NCI-H2227 treated with DMSO at 0.1 percent for 48 hours (cell line): ENCODE measurements around the gene OR4P4.

Experiments
- DNase-seq: peaks from one replicate; lab custom pipeline; 2025; lab: John Stamatoyannopoulos, UW

The OR4P4 gene

DNA sequence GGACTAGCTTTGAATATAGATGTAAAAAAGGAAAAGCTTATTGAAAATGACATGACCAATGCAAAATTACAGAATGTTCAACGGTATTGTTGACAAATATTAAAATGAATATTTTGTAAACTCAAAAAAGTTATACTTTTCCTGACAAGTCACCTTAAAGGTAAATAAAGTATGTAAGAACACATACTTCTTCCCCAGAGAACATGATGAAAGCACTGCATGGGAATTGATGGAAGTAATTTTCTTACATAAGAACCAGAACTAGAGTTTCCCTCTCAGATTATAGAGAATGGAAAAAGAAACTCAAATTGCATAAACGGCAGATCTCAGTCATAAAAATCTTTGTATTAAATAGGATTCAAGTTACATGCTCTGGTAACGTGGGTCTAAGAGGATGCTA is at the start of gene OR4P4:
Gene OR4P4, plus strand, starts transcription at position 301 of the 400 bp plus-strand sequence.
- no peak for DNase-seq

DNA sequence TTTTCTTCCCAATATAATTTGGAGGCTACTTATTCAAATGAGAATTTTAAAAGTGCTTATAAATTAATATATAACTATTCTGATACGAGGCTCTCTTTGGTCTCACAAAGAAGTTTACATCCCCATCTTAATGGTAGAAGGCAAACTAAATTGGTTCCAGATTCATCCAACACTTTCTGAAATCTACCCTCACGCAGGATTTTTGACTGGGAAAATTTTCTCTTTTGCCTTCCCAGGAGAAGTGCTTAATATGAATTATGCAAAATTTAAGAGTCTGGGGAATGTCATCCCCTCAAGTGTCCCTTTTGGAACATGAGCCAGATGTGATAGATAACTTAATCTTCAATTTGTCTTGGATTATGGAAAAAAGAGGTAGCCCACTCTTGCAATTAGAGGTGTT is 27.4 kb upstream of the OR4P4 start, which contains the start of gene OR4C11:
Gene OR4C11, minus strand, starts transcription at position 101 of the 400 bp plus-strand sequence. CDS start 3,272 bp downstream, outside the sequence.
- DNase-seq: no peak

DNA sequence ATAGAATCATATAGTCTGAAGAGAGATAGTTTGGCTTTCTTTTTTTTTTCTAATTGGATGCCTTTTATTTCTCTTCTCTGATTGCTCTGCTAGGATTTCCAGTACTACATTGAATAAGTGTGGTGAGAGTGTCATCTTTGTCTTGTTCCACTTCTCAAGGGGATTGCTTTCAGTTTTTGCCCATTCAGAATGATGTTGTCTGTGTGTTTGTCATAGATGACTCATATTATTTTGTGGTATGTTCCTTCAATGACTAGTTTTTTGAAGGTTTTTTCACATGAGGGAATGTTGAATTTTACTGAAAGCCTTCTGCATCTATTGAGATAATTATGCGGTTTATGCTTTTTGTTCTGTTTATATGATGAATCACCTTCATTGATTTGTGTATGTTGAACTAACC is 10.4 kb upstream of the OR4P4 start:
- no peak for DNase-seq

DNA sequence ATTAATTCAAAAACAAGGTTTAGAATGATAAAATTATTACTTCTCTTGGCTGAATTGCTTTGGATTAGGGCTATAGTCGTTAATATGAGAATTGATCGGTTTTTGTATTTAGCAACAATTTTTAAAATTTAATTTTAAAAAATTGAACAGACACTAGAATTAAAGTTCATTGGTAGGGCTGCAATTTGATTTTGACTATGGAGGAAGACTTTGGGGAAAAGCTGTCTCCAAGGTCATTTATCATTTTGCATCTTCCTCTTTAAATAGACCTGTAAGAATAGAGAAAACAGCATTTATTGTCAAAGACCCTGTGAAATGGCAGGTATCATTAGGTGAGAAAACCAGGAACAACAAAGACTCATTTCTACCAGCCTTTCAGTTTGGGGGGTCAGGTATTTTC is 13.1 kb downstream of the OR4P4 start, which contains the start of gene OR4S2:
Gene OR4S2, plus strand, starts transcription at position 301 of the 400 bp plus-strand sequence. CDS start 2,577 bp downstream, outside the sequence.
- DNase-seq: no peak

DNA sequence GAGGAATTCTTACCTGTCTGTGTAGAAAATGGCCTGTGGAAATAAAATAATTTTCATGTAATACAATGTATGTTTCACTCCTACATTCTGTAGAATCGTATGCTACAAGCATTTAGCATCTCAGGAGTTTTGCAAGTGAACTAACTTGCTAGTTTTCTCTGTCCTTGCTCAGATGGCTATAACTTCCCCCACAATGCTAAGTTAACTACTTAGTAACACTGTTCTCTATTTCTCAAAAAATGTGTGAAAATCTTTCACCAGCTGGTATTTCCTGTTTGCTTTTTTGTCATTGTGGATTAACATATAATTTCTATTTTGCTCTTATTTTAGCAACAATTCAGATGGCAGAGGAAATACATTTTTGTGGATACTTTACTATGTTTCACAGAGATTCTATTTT is 17.6 kb downstream of the OR4P4 start:
- no peak for DNase-seq

DNA sequence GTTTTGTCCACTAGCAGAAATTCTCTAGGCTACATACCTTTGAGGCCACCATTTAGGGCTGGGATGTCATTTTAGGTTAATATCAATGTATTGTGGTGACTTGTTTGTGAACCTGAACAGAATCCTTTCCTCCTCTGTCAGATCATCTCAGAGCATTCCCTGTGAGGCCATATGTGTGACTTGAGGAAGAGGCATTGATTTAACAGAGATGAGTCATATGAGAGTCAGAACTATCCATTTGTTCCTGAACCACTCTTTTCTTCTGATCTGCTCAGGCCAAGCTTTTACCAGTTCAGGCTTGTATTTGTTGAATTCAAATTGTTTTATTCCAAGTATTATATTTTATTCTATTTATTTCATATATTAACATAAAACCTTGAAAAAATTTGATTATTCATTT is 20.2 kb downstream of the OR4P4 start:
- no peak for DNase-seq

DNA sequence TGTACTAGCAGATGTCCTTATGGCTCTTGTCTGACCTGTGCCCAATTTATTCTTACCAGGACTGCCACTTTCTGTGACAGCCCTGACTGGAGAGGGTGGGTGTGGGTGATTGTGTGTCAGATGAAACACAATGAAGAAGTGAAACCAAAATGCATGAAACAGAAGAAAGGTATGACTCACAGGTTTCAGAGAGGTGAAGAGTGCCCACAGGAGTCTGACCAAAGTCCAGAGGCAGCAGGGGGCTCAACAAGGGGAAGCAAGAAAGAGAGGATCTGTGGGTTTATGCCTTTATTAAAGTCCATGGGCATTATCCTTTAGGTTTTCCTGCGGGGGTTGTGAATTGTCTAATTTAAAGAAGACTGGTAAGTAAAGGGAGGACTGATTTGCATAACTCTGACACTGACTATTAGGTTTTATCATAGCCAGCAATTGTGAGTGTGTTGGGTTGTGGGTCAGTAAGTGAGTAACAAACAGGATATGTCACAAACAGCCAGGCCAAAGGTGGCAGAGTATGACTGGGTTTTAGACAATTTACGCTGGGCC is 23.2 kb downstream of the OR4P4 start:
- DNase-seq: no peak

DNA sequence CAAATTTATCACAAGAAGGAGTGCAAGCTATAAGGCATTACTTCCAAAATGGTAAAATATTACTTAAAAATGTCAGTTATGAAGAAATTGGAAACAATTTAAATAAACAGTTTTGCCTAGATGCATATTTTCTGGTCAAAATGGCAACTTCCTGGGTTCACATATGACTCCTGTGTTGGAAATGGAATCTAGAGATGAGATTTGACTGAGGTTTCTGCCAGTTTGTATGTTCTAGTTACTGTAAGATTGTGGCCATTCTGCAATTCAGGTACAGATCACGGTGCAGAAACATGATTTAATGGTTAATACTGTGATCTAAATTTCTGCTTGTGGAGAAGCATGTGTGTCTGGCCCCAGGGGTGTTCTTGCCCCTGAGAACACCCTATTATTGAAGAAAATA is 23.7 kb downstream of the OR4P4 start:
- no peak for DNase-seq

DNA sequence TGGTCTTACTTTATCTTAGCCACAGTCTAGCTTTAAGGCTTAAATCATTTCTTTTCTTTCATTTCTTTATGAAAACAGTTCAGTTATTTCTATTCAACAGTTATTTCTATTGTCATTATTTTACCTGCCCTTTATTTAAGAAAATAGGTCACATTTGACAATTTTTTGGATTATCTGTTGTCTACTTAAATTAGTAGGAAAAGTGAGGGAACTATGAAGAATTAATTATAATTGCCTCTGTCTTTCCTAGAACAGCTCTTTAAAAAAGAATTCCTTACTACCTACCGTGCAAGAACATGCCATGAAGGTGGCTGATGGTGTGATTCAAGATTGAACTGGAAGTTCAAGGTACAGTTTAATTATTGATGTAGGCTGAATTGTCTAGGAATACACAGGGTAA is 27.0 kb downstream of the OR4P4 start, which contains the start of gene OR4C6:
Gene OR4C6, plus strand, starts transcription at position 301 of the 400 bp plus-strand sequence. CDS start 2,966 bp downstream, outside the sequence.
- no peak for DNase-seq

DNA sequence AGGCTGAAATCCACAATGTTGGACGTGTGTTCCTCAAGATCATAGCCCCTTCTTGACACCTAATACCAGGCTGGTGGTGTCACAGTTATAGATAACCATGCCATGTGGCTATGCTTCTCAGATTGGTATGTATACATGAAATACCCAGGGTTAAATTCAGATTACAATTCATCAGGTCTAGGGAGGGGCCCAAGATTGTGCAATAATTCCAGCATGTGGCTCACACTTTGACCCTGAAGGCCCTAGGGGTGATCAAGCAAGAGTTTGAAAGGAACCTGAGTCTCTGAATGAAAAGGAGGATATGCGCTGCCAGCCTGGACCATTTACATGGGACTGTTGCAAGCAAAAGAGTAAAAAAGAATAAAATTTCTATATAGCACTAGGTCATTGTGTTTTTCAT is 34.5 kb downstream of the OR4P4 start:
- DNase-seq: no peak

DNA sequence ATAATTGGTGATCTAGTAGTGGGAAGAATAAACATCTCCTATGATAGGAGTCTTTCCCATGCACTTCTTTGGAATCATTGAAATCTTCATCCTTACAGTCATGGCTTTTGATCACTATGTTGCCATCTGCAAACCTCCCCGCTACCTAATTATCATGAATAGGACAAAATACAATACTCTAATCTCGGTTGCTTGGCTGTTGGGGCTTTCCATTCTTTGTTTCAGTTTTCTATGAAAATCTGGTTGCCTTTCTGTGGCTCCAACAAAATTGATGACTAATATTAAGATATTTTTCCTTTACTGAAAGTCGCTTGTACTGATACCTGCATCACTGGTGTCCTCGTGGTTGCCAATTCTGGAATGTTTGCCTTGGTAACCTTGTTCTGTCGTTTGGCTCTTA is 38.9 kb downstream of the OR4P4 start:
- no peak for DNase-seq
